Measurements from ENCODE around the gene FN1. TPM values are rescaled to one million over a fixed set of nuclear protein-coding genes. Genes with fewer than 3 reads are reported as not detected.

Gene FN1
- total and polyA plus RNA-seq, 2 of the 8 experiments (the other 6 are each of a cell fraction or from before 2014, with no cell fraction given), result 42.9 to 109 TPM

DNA sequence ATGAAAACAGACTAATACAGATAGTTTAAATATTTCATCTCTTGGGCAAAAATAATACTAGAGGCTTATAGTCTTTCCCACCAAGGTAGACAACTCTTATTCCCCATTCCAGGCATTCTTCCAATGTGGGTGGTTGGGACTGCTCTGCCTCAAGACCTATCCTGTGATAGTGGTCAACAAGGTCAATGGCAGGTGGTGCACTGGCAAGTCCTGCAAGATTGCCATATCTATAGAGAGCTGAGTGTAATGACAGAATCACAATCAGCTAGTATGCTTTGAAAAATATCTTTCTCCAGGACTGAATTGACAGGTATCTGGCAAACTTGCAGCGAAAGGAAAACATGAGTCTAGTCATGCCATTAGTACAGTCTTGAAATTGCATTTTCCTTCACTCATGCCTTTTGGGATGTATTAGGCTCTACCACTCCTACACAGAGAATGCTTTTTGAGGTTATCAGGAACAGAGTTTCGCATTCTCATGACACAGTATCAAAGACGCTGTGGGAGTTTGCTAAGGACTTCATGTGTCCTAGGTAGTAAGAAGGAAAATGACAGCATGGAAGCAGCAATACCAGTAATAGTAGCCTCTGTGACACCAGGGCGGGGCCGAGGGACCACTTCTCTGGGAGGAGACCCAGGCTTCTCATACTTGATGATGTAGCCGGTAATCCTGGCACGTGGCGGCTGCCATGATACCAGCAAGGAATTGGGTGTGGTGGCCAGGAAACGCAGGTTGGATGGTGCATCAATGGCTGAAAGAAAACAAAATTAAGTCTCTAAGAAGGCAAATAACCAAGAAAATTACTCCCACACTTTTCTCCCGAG, 61.0 kb downstream of the FN1 start:
- Histone ChIP-seq H4K8ac (ENCODE audit: extremely low read depth, insufficient read depth, low read length) (no peak overlapping the region), H3K56ac (replicated peaks; ENCODE audit: insufficient read length, low read depth, low read length) (no peak overlapping the region), H3K4me2 (ENCODE audit: insufficient read depth in 1 of 2, low read depth in 2 of 2, low read length in 2 of 2) (no peak overlapping the region), H3K36me3 (ENCODE audit: control insufficient read depth in 2 of 4, insufficient read depth in 4 of 4, low read length in 3 of 4) (peaks cover 2 to 27% (median 14%) of the 10 kb centered on the region in 4 experiments; a peak in 5 of 8 replicates), H2BK120ac (replicated peaks; ENCODE audit: low read depth, low read length) (no peak overlapping the region), H4K20me1 (replicated peaks in 1 of 2; ENCODE audit: control insufficient read depth in 1 of 2, insufficient read depth in 2 of 2, low read length in 2 of 2) (no peaks in the 10 kb centered on the region), H3K18ac (ENCODE audit: extremely low read depth, low read length) (no peak overlapping the region), H2AK5ac (ENCODE audit: low read depth, low read length) (no peak overlapping the region), H3K9ac (replicated peaks in 1 of 4; ENCODE audit: extremely low read depth in 1 of 4, low read depth in 3 of 4, low read length in 3 of 4) (no peak overlapping the region), H4K5ac (ENCODE audit: insufficient read length, low read depth, low read length) (no peak overlapping the region), H3K79me2 (ENCODE audit: control insufficient read depth in 1 of 2, insufficient read depth in 2 of 2, low read length in 2 of 2) (no peaks in the 10 kb centered on the region), H3K4me3 (ENCODE audit: extremely low read depth in 1 of 4, insufficient read depth in 2 of 4, low read depth in 3 of 4, low read length in 4 of 4) (no peak overlapping the region), H3K23ac (ENCODE audit: insufficient read length) (no peak overlapping the region), H3K4ac (replicated peaks; ENCODE audit: insufficient read length, low read depth, low read length) (no peak overlapping the region), H2BK5ac (ENCODE audit: low read depth, low read length) (no peak overlapping the region), H3K23me2 (ENCODE audit: low read depth, low read length) (no peaks in the 10 kb centered on the region), H3K27ac (ENCODE audit: low read depth, low read length) (no peak overlapping the region), H2BK20ac (ENCODE audit: low read length) (no peak overlapping the region), H3K79me1 (ENCODE audit: low read depth, low read length) (no peaks in the 10 kb centered on the region), H4K91ac (replicated peaks; ENCODE audit: insufficient read length, low read length) (no peak overlapping the region), H3K27me3 (replicated peaks in 1 of 4; ENCODE audit: control insufficient read depth in 3 of 4, extremely low read depth in 1 of 4, insufficient read depth in 3 of 4, low read length in 3 of 4) (no peaks in the 10 kb centered on the region), H3K9me3 (ENCODE audit: insufficient read depth in 2 of 2, low read depth in 1 of 2, low read length in 1 of 2) (no peaks in the 10 kb centered on the region), H3K4me1 (replicated peaks in 1 of 4; ENCODE audit: control insufficient read depth in 3 of 4, insufficient read depth in 4 of 4, low read length in 3 of 4) (no peaks in the 10 kb centered on the region), H2BK12ac (ENCODE audit: low read depth, low read length) (no peak overlapping the region), H2BK15ac (ENCODE audit: low read length) (no peak overlapping the region), H3K14ac (ENCODE audit: insufficient read length) (no peak overlapping the region), H2AFZ (ENCODE audit: low read length) (no peak overlapping the region)
- ChIA-PET CTCF (ENCODE audit: partially characterized antibody) (interaction anchor here (1.3 kb wide), 1 partner anchor 80 kb away, joined by 3 read pairs; no protein-coding TSS in a partner anchor), POLR2A (ENCODE audit: partially characterized antibody) (no interaction called here)
- FAIRE-seq, result no peak
- DNase-seq (ENCODE audit: low read depth in 1 of 2, low spot score in 2 of 2), result no peak
- 97% methylated on average over 10 of the region's 10 CpGs; no CpG with 5 or more reads in 1 of the 2 experiments for WGBS, 2 experiments (ENCODE audit: extremely low coverage in 1 of 2, insufficient coverage in 1 of 2, insufficient read length in 1 of 2, insufficient replicate concordance in 2 of 2, low coverage in 1 of 2, low lambda C conversion rate in 2 of 2, missing lambda C conversion rate in 1 of 2)
- no peak for TF ChIP-seq GABPA (IDR thresholded peaks at IDR 0.05; ENCODE audit: borderline replicate concordance, insufficient read depth, low read length)
